B cell (primary cell): ENCODE measurements around the gene LTBP2. TPM values are rescaled to one million over a fixed set of nuclear protein-coding genes. Genes with fewer than 3 reads are reported as not detected.

Experiments
- ATAC-seq: fragments of 200-7000 bp; cut with Tn5 transposase; one replicate; pipeline ENCODE4 v1.10.0; 2021; ENCODE audit warnings: low read depth, mild to moderate bottlenecking, moderate number of reproducible peaks, moderate library complexity
- CTCF ChIA-PET: fragments of 350-600 bp; sonication (Branson Sonifier 250); formaldehyde crosslinking; loops from one replicate; lab custom pipeline; 2021; ENCODE audit warnings: antibody characterized with exemption, inconsistent platforms; lab: Charles Lee
- POLR2A ChIA-PET: fragments of 350-600 bp; sonication (Branson Sonifier 250); formaldehyde crosslinking; loops from one replicate; lab custom pipeline; 2021; ENCODE audit warnings: antibody characterized with exemption; lab: Charles Lee
- DNase-seq: peaks from one replicate; pipeline ENCODE4 v3.0.0; 2013
- H2AFZ ChIP-seq: 2 replicates; pipeline ENCODE4 v1.6.1; 2012; ENCODE audit warnings: mild to moderate bottlenecking, low read depth, low read length; ENCODE audit not compliant: insufficient read depth, poor library complexity, severe bottlenecking
- H3K27ac ChIP-seq, 2 donors: 1 replicate in 1 of 2; 2 replicates in 1 of 2; pipeline ENCODE4 v1.5.1; 2012 to 2013; ENCODE audit warnings: low read length in 2 of 2, mild to moderate bottlenecking in 2 of 2, moderate library complexity in 1 of 2
- H3K27me3 ChIP-seq, 4 experiments: fragments of 200-600 bp in 1 of 4; sonication (generic) in 1 of 4; replicated peaks in 1 of 4; 1 replicate in 2 of 4; 2 replicates in 2 of 4; pipeline versions ENCODE4 v1.6.1 to v1.7.0; 2013 to 2016; ENCODE audit warnings: low read length in 3 of 4, mild to moderate bottlenecking in 2 of 4, mixed read lengths in 1 of 4, moderate library complexity in 1 of 4; ENCODE audit not compliant: insufficient read depth in 4 of 4, control insufficient read depth in 3 of 4; ENCODE audit errors: control extremely low read depth in 1 of 4
- H3K36me3 ChIP-seq, 2 experiments: replicated peaks in 1 of 2; 1 replicate in 1 of 2; 2 replicates in 1 of 2; pipeline versions ENCODE4 v1.6.1 to v1.7.1; 2013; ENCODE audit warnings: low read length in 1 of 2; ENCODE audit not compliant: insufficient read depth in 2 of 2, control insufficient read depth in 1 of 2; ENCODE audit errors: control extremely low read depth in 1 of 2, extremely low read depth in 1 of 2
- H3K4me1 ChIP-seq, 2 donors: fragments of 200-600 bp in 1 of 2; sonication (generic) in 1 of 2; 1 replicate in 1 of 2; 2 replicates in 1 of 2; pipeline versions ENCODE4 v1.5.1 to v1.6.1; 2013 to 2017; ENCODE audit warnings: low read length in 2 of 2; ENCODE audit not compliant: control insufficient read depth in 2 of 2, insufficient read depth in 2 of 2
- H3K4me2 ChIP-seq: replicated peaks from 2 replicates; pipeline ENCODE3; 2012; ENCODE audit warnings: mild to moderate bottlenecking, low read depth, low read length; ENCODE audit not compliant: poor library complexity, severe bottlenecking
- H3K4me3 ChIP-seq, 5 experiments: fragments of 200-600 bp in 1 of 5; sonication (generic) in 1 of 5; 1 replicate in 3 of 5; 2 replicates in 2 of 5; pipeline versions ENCODE4 v1.5.1 to v1.7.0; 2011 to 2016; ENCODE audit warnings: low read length in 4 of 5, mild to moderate bottlenecking in 4 of 5, low read depth in 2 of 5, control low read depth in 1 of 5, moderate library complexity in 1 of 5; ENCODE audit not compliant: insufficient read depth in 1 of 5; ENCODE audit errors: control extremely low read depth in 1 of 5, extremely low read depth in 1 of 5
- H3K79me2 ChIP-seq: fragments of 200-600 bp; sonication (generic); one replicate; pipeline ENCODE4 v1.6.0; 2016; ENCODE audit warnings: low read length; ENCODE audit not compliant: control insufficient read depth, insufficient read depth
- H3K9ac ChIP-seq: fragments of 200-600 bp; sonication (generic); 2 replicates; pipeline ENCODE4 v1.6.1; 2017; ENCODE audit warnings: mild to moderate bottlenecking, low read length, moderate library complexity
- H3K9me3 ChIP-seq, 3 donors: one replicate each; pipeline versions ENCODE4 v1.6.1 to v1.7.1; 2013; ENCODE audit warnings: low read length in 2 of 3; ENCODE audit not compliant: control insufficient read depth in 2 of 3, insufficient read depth in 1 of 3; ENCODE audit errors: control extremely low read depth in 1 of 3
- H4K20me1 ChIP-seq: 2 replicates; pipeline ENCODE4 v1.6.0; 2012; ENCODE audit warnings: mild to moderate bottlenecking, low read length; ENCODE audit not compliant: insufficient read depth, control insufficient read depth, poor library complexity, severe bottlenecking
- H3K27ac Mint-ChIP-seq: one replicate; pipeline ENCODE4 v1.8.0; 2021; ENCODE audit warnings: mixed read lengths
- H3K27me3 Mint-ChIP-seq: one replicate; pipeline ENCODE4 v1.8.0; 2021; ENCODE audit warnings: mixed read lengths
- H3K4me1 Mint-ChIP-seq: one replicate; pipeline ENCODE4 v1.8.0; 2021; ENCODE audit warnings: mixed read lengths
- H3K4me3 Mint-ChIP-seq: one replicate; pipeline ENCODE4 v1.8.0; 2021; ENCODE audit warnings: mixed read lengths
- H3K9me3 Mint-ChIP-seq: one replicate; pipeline ENCODE4 v1.8.0; 2022; ENCODE audit warnings: mixed read lengths; ENCODE audit not compliant: insufficient read depth
- CTCF ChIP-seq: fragments of 200-600 bp; IDR thresholded peaks from one replicate; pipeline ENCODE4 v1.8.0; 2022; ENCODE audit warnings: antibody characterized with exemption, mild to moderate bottlenecking
- EZH2 ChIP-seq: IDR thresholded peaks from 2 replicates; pipeline ENCODE4 v1.6.1; 2012; ENCODE audit warnings: borderline replicate concordance, low read depth, mild to moderate bottlenecking, moderate library complexity, low read length; ENCODE audit not compliant: insufficient read depth, poor library complexity, severe bottlenecking
- WGBS: methylation state at CpG from one replicate; pipeline ENCODE4 v1.1.5; 2013; ENCODE audit warnings: missing lambda C conversion rate; ENCODE audit not compliant: insufficient coverage; 5-methylcytosine and 5-hydroxymethylcytosine counted together
- intact Hi-C: fragments of 100-400 bp; cut with micrococcal nuclease; formaldehyde crosslinking; loops from one replicate; pipeline ENCODE4 v1.10.0; 2022
- polyA plus RNA-seq: library from polyadenylated mRNA; depleted of rRNA; stranded (reverse); fragments of >200 nt; gene quantifications from 2 replicates; pipeline ENCODE4 v1.2.3, GENCODE V29; 2012
- total RNA-seq, 2 donors: library from RNA; stranded (reverse); fragments of 120-200 nt in 1 of 2; gene quantifications; 1 replicate in 1 of 2; 2 replicates in 1 of 2; pipeline versions ENCODE4 v1.2.3 to v1.2.4, GENCODE V29; 2013 to 2022

The LTBP2 gene
- total and polyA plus RNA-seq, 2 donors (not counting 1 experiment from before 2014, with no cell fraction given): 0.12 to 0.22 TPM

GRCh38 chr14:74596741-74597450 lies 15.1 kb downstream of the LTBP2 start:
- Mint-ChIP-seq H3K9me3 (no peaks in the 10 kb centered on the region), H3K4me1 (peaks cover 22% of the 10 kb centered on the region), H3K27me3 (no peaks in the 10 kb centered on the region), H3K4me3 (no peak overlapping the region), H3K27ac (no peak overlapping the region)
- DNase-seq: no peak
- no peaks in the 10 kb centered on the region for H3K36me3 ChIP-seq
- H3K9ac ChIP-seq: no peak overlapping the region
- 90% methylated on average over 11 of the region's 12 CpGs for WGBS
- H3K4me3 ChIP-seq: no peak overlapping the region
- intact Hi-C loops: no loop called here
- H4K20me1 ChIP-seq: no peaks in the 10 kb centered on the region
- no peaks in the 10 kb centered on the region for H3K9me3 ChIP-seq
- no peaks in the 10 kb centered on the region for H3K79me2 ChIP-seq
- ChIA-PET CTCF (interaction anchor here (1.3 to 1.5 kb wide), 2 partner anchors 12 to 16 kb away, joined by 5 read pairs; partner anchors contain the start of gene LTBP2), POLR2A (no interaction called here)
- no peak for ATAC-seq
- no peak overlapping the region for H3K4me2 ChIP-seq
- no peak overlapping the region for H2AFZ ChIP-seq
- peaks cover 24% of the 10 kb centered on the region in 2 donors for H3K4me1 ChIP-seq
- TF ChIP-seq CTCF (no peak), EZH2 (no peak)
- H3K27ac ChIP-seq: no peak overlapping the region
- H3K27me3 ChIP-seq: no peaks in the 10 kb centered on the region

- H3K4me1 Mint-ChIP-seq: peaks cover 24% of the 10 kb centered on the region
- 97% methylated on average over 15 of the region's 15 CpGs for WGBS
- no peak overlapping the region for H2AFZ ChIP-seq
- ChIA-PET CTCF (interaction anchor here (2.0 kb wide), 1 partner anchor 14 kb away, joined by 7 read pairs; no protein-coding TSS in a partner anchor), POLR2A (no interaction called here)
- no peak overlapping the region for H3K9ac ChIP-seq
- H3K9me3 Mint-ChIP-seq: no peaks in the 10 kb centered on the region
- no peaks in the 10 kb centered on the region for H3K79me2 ChIP-seq
- DNase-seq: no peak
- H3K9me3 ChIP-seq: no peaks in the 10 kb centered on the region
- no peak overlapping the region for H3K4me2 ChIP-seq
- no peaks in the 10 kb centered on the region for H3K36me3 ChIP-seq
- H3K4me3 Mint-ChIP-seq: no peak overlapping the region
- no peak for ATAC-seq
- no peaks in the 10 kb centered on the region for H4K20me1 ChIP-seq
- no peaks in the 10 kb centered on the region for H3K27me3 ChIP-seq
- TF ChIP-seq CTCF (no peak), EZH2 (no peak)
- intact Hi-C loops: no loop called here
- no peak overlapping the region for H3K4me3 ChIP-seq
- H3K27me3 Mint-ChIP-seq: no peaks in the 10 kb centered on the region
- H3K27ac ChIP-seq: no peak overlapping the region
- H3K4me1 ChIP-seq: peaks cover 25 to 29% of the 10 kb centered on the region in 2 donors
- no peak overlapping the region for H3K27ac Mint-ChIP-seq
These were observed 16.9 kb downstream of the LTBP2 start for GRCh38 chr14:74595006-74595735.
